ENCODE measurements around the gene POLA1.

The POLA1 gene

GRCh38 chrX:25011589-25012432 is 318.1 kb downstream of the POLA1 start:
- H3K9me3 ChIP-seq (ENCODE audit: control insufficient read depth, low read length), result no peaks in the 10 kb centered on the region
- no peak for DNase-seq
- H3K27ac ChIP-seq (ENCODE audit: insufficient read depth, low read length, poor library complexity, severe bottlenecking), result no peak overlapping the region
- no peaks in the 10 kb centered on the region for H3K4me1 ChIP-seq (ENCODE audit: control insufficient read depth, insufficient read depth, low read length, poor library complexity, severe bottlenecking)
- H3K27me3 ChIP-seq (replicated peaks; ENCODE audit: control insufficient read depth, insufficient read depth, low read length, poor library complexity, severe bottlenecking), result peaks cover 30% of the 10 kb centered on the region
- H3K36me3 ChIP-seq (ENCODE audit: control insufficient read depth, insufficient read depth, low read length), result no peaks in the 10 kb centered on the region
- H3K4me3 ChIP-seq (ENCODE audit: insufficient read depth, low read depth, low read length, poor library complexity, severe bottlenecking), result no peak overlapping the region

- Histone ChIP-seq H3K4me3 (ENCODE audit: insufficient read depth, low read depth, low read length, poor library complexity, severe bottlenecking) (no peak overlapping the region), H3K27me3 (replicated peaks; ENCODE audit: control insufficient read depth, insufficient read depth, low read length, poor library complexity, severe bottlenecking) (peaks cover 31% of the 10 kb centered on the region), H3K9me3 (ENCODE audit: control insufficient read depth, low read length) (no peaks in the 10 kb centered on the region), H3K4me1 (ENCODE audit: control insufficient read depth, insufficient read depth, low read length, poor library complexity, severe bottlenecking) (no peaks in the 10 kb centered on the region), H3K36me3 (ENCODE audit: control insufficient read depth, insufficient read depth, low read length) (no peaks in the 10 kb centered on the region), H3K27ac (ENCODE audit: insufficient read depth, low read length, poor library complexity, severe bottlenecking) (no peak overlapping the region)
- DNase-seq, result no peak
Measured at GRCh38 chrX:25012433-25012735, 318.7 kb downstream of the POLA1 start.

GRCh38 chrX:25012793-25013631 is 319.3 kb downstream of the POLA1 start:
- H3K4me1 ChIP-seq (ENCODE audit: control insufficient read depth, insufficient read depth, low read length, poor library complexity, severe bottlenecking), result no peaks in the 10 kb centered on the region
- H3K9me3 ChIP-seq (ENCODE audit: control insufficient read depth, low read length), result no peaks in the 10 kb centered on the region
- H3K27me3 ChIP-seq (replicated peaks; ENCODE audit: control insufficient read depth, insufficient read depth, low read length, poor library complexity, severe bottlenecking), result peaks cover 29% of the 10 kb centered on the region
- no peak for DNase-seq
- no peak overlapping the region for H3K27ac ChIP-seq (ENCODE audit: insufficient read depth, low read length, poor library complexity, severe bottlenecking)
- no peaks in the 10 kb centered on the region for H3K36me3 ChIP-seq (ENCODE audit: control insufficient read depth, insufficient read depth, low read length)
- H3K4me3 ChIP-seq (ENCODE audit: insufficient read depth, low read depth, low read length, poor library complexity, severe bottlenecking), result peak overlapping the region; percentile 22

- Histone ChIP-seq H3K36me3 (ENCODE audit: control insufficient read depth, insufficient read depth, low read length) (no peaks in the 10 kb centered on the region), H3K4me1 (ENCODE audit: control insufficient read depth, insufficient read depth, low read length, poor library complexity, severe bottlenecking) (no peaks in the 10 kb centered on the region), H3K27me3 (replicated peaks; ENCODE audit: control insufficient read depth, insufficient read depth, low read length, poor library complexity, severe bottlenecking) (peaks cover 21% of the 10 kb centered on the region), H3K9me3 (ENCODE audit: control insufficient read depth, low read length) (no peaks in the 10 kb centered on the region), H3K4me3 (ENCODE audit: insufficient read depth, low read depth, low read length, poor library complexity, severe bottlenecking) (no peak overlapping the region), H3K27ac (ENCODE audit: insufficient read depth, low read length, poor library complexity, severe bottlenecking) (no peak overlapping the region)
- no peak for DNase-seq
Measured at GRCh38 chrX:25013632-25014365, 320.1 kb downstream of the POLA1 start.

- Histone ChIP-seq H3K9me3 (ENCODE audit: control insufficient read depth, low read length) (no peaks in the 10 kb centered on the region), H3K27ac (ENCODE audit: insufficient read depth, low read length, poor library complexity, severe bottlenecking) (no peak overlapping the region), H3K36me3 (ENCODE audit: control insufficient read depth, insufficient read depth, low read length) (no peaks in the 10 kb centered on the region), H3K27me3 (replicated peaks; ENCODE audit: control insufficient read depth, insufficient read depth, low read length, poor library complexity, severe bottlenecking) (peaks cover 19% of the 10 kb centered on the region), H3K4me3 (ENCODE audit: insufficient read depth, low read depth, low read length, poor library complexity, severe bottlenecking) (no peak overlapping the region), H3K4me1 (ENCODE audit: control insufficient read depth, insufficient read depth, low read length, poor library complexity, severe bottlenecking) (no peaks in the 10 kb centered on the region)
- no peak for DNase-seq
Measured at GRCh38 chrX:25014366-25014838, 320.7 kb downstream of the POLA1 start.

GRCh38 chrX:25015486-25016360 is 322.0 kb downstream of the POLA1 start, which contains the start of gene ARX:
ARX (minus strand) TSS chrX:25015965; CDS start chrX:25015737, 228 bp downstream.
- Histone ChIP-seq H3K4me1 (ENCODE audit: control insufficient read depth, insufficient read depth, low read length, poor library complexity, severe bottlenecking) (no peaks in the 10 kb centered on the region), H3K9me3 (ENCODE audit: control insufficient read depth, low read length) (no peaks in the 10 kb centered on the region), H3K27ac (ENCODE audit: insufficient read depth, low read length, poor library complexity, severe bottlenecking) (no peak within 1 kb of the TSS), H3K4me3 (ENCODE audit: insufficient read depth, low read depth, low read length, poor library complexity, severe bottlenecking) (no peak within 1 kb of the TSS), H3K36me3 (ENCODE audit: control insufficient read depth, insufficient read depth, low read length) (no peaks in the 10 kb centered on the region), H3K27me3 (replicated peaks; ENCODE audit: control insufficient read depth, insufficient read depth, low read length, poor library complexity, severe bottlenecking) (peaks cover 30% of the 10 kb centered on the region)
- no peak for DNase-seq

- Histone ChIP-seq H3K4me3 (ENCODE audit: insufficient read depth, low read depth, low read length, poor library complexity, severe bottlenecking) (no peak overlapping the region), H3K9me3 (ENCODE audit: control insufficient read depth, low read length) (no peaks in the 10 kb centered on the region), H3K27ac (ENCODE audit: insufficient read depth, low read length, poor library complexity, severe bottlenecking) (no peak overlapping the region), H3K36me3 (ENCODE audit: control insufficient read depth, insufficient read depth, low read length) (no peaks in the 10 kb centered on the region), H3K4me1 (ENCODE audit: control insufficient read depth, insufficient read depth, low read length, poor library complexity, severe bottlenecking) (peaks cover 5% of the 10 kb centered on the region), H3K27me3 (replicated peaks; ENCODE audit: control insufficient read depth, insufficient read depth, low read length, poor library complexity, severe bottlenecking) (peaks cover 35% of the 10 kb centered on the region)
- no peak for DNase-seq
Measured at GRCh38 chrX:25016361-25016671, 322.6 kb downstream of the POLA1 start.

- DNase-seq, result no peak
- Histone ChIP-seq H3K27me3 (replicated peaks; ENCODE audit: control insufficient read depth, insufficient read depth, low read length, poor library complexity, severe bottlenecking) (peaks cover 36% of the 10 kb centered on the region), H3K9me3 (ENCODE audit: control insufficient read depth, low read length) (no peaks in the 10 kb centered on the region), H3K27ac (ENCODE audit: insufficient read depth, low read length, poor library complexity, severe bottlenecking) (no peak overlapping the region), H3K36me3 (ENCODE audit: control insufficient read depth, insufficient read depth, low read length) (no peaks in the 10 kb centered on the region), H3K4me1 (ENCODE audit: control insufficient read depth, insufficient read depth, low read length, poor library complexity, severe bottlenecking) (peaks cover 5% of the 10 kb centered on the region), H3K4me3 (ENCODE audit: insufficient read depth, low read depth, low read length, poor library complexity, severe bottlenecking) (no peak overlapping the region)
Measured at GRCh38 chrX:25016938-25017598, 323.4 kb downstream of the POLA1 start.

GRCh38 chrX:25017667-25018247 is 324.0 kb downstream of the POLA1 start:
- Histone ChIP-seq H3K9me3 (ENCODE audit: control insufficient read depth, low read length) (no peaks in the 10 kb centered on the region), H3K27ac (ENCODE audit: insufficient read depth, low read length, poor library complexity, severe bottlenecking) (no peak overlapping the region), H3K4me1 (ENCODE audit: control insufficient read depth, insufficient read depth, low read length, poor library complexity, severe bottlenecking) (peaks cover 8% of the 10 kb centered on the region), H3K36me3 (ENCODE audit: control insufficient read depth, insufficient read depth, low read length) (no peaks in the 10 kb centered on the region), H3K4me3 (ENCODE audit: insufficient read depth, low read depth, low read length, poor library complexity, severe bottlenecking) (no peak overlapping the region), H3K27me3 (replicated peaks; ENCODE audit: control insufficient read depth, insufficient read depth, low read length, poor library complexity, severe bottlenecking) (peaks cover 39% of the 10 kb centered on the region)
- no peak for DNase-seq

All from effector memory CD4-positive, alpha-beta T cell (primary cell).